SK-N-SH treated with all-trans-retinoic acid at 6 μM for 48 hours (cell line): ENCODE results near the gene GAR1.

Experiments
- ISL1 ChIP-seq: fragments of 250-450 bp; sonication (Bioruptor Pico); IDR thresholded peaks from 2 replicates; pipeline ENCODE4 v2.1.2; 2022; ENCODE audit warnings: mild to moderate bottlenecking, moderate library complexity
- RARB ChIP-seq: fragments of 250-450 bp; sonication (Bioruptor Pico); IDR thresholded peaks from 2 replicates; pipeline ENCODE4 v1.8.0; 2021; ENCODE audit warnings: mild to moderate bottlenecking, moderate library complexity
- ZC3H10 ChIP-seq: fragments of 250-450 bp; sonication (Bioruptor Pico); IDR thresholded peaks from 2 replicates; pipeline ENCODE4 v1.5.1; 2021; ENCODE audit warnings: mild to moderate bottlenecking, moderate library complexity
- ZNF70 ChIP-seq: fragments of 450-650 bp; formaldehyde crosslinking; IDR thresholded peaks from 2 replicates; pipeline ENCODE4 v1.5.0; 2020; ENCODE audit warnings: mild to moderate bottlenecking, moderate library complexity
- TF ChIP-seq, protein P1 (sequence below): fragments of 250-450 bp; sonication (Bioruptor Pico); IDR thresholded peaks from 2 replicates; pipeline ENCODE4 v1.8.0; 2020; ENCODE audit warnings: mild to moderate bottlenecking, moderate library complexity, borderline replicate concordance
- TF ChIP-seq, protein P2 (sequence below): fragments of 250-450 bp; sonication (Bioruptor Pico); IDR thresholded peaks from 2 replicates; pipeline ENCODE4 v1.5.0; 2020; ENCODE audit warnings: mild to moderate bottlenecking, moderate library complexity

DNA sequence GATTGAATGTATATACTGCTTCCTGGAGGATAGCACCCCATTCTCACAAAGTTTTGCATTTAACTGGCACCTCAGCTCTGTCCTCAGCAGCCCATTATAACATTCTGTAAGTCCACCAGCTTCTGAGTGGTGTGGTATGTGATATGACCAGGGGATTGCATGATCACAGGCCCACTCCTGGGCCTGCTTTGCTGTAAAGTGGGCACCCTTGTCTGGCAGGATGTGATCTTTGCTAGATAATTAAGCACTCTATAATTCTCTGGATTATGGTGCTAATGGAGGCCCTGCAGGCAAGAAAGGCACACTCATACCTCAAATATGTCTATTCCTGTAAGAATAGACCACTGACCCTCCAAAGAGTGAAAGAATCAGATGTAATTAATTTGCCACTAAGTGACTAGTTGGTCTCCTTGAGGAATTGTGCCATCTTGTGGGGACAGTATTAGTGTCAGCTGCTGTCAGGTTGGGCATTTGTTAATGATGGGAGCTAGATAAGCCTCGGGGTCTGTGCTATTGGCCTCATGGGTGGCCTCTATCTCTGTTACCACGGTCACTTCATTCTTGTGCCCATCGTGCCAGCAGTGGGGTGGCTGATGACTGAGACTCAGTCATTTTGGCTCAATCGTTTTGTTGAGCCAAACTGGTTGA lies 11.5 kb upstream of the GAR1 start:
- TF ChIP-seq, protein P1, sequence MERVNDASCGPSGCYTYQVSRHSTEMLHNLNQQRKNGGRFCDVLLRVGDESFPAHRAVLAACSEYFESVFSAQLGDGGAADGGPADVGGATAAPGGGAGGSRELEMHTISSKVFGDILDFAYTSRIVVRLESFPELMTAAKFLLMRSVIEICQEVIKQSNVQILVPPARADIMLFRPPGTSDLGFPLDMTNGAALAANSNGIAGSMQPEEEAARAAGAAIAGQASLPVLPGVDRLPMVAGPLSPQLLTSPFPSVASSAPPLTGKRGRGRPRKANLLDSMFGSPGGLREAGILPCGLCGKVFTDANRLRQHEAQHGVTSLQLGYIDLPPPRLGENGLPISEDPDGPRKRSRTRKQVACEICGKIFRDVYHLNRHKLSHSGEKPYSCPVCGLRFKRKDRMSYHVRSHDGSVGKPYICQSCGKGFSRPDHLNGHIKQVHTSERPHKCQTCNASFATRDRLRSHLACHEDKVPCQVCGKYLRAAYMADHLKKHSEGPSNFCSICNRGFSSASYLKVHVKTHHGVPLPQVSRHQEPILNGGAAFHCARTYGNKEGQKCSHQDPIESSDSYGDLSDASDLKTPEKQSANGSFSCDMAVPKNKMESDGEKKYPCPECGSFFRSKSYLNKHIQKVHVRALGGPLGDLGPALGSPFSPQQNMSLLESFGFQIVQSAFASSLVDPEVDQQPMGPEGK (CRISPR knock-in tag), result no peak
- TF ChIP-seq ZC3H10 (CRISPR knock-in tag) (no peak), ZNF70 (CRISPR knock-in tag) (no peak), RARB (CRISPR knock-in tag) (no peak), ISL1 (CRISPR knock-in tag) (no peak)
- TF ChIP-seq, protein P2, sequence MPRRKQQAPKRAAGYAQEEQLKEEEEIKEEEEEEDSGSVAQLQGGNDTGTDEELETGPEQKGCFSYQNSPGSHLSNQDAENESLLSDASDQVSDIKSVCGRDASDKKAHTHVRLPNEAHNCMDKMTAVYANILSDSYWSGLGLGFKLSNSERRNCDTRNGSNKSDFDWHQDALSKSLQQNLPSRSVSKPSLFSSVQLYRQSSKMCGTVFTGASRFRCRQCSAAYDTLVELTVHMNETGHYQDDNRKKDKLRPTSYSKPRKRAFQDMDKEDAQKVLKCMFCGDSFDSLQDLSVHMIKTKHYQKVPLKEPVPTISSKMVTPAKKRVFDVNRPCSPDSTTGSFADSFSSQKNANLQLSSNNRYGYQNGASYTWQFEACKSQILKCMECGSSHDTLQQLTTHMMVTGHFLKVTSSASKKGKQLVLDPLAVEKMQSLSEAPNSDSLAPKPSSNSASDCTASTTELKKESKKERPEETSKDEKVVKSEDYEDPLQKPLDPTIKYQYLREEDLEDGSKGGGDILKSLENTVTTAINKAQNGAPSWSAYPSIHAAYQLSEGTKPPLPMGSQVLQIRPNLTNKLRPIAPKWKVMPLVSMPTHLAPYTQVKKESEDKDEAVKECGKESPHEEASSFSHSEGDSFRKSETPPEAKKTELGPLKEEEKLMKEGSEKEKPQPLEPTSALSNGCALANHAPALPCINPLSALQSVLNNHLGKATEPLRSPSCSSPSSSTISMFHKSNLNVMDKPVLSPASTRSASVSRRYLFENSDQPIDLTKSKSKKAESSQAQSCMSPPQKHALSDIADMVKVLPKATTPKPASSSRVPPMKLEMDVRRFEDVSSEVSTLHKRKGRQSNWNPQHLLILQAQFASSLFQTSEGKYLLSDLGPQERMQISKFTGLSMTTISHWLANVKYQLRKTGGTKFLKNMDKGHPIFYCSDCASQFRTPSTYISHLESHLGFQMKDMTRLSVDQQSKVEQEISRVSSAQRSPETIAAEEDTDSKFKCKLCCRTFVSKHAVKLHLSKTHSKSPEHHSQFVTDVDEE (CRISPR knock-in tag), result no peak
